Ovary (tissue), 9 donors: Measurements from ENCODE around the gene BMPR2. TPM values are rescaled to one million over a fixed set of nuclear protein-coding genes. Genes with fewer than 3 reads are reported as not detected.
"Not testable (repeated sequence)": the region's sequence is repeated elsewhere in the genome, so short reads cannot be mapped to it uniquely, and the experiment has no call there.

Experiments
- DNase-seq, 5 donors: peaks; one replicate each; pipeline ENCODE4 v3.0.0-alpha.2; 2019 to 2020
- H3K27ac ChIP-seq, 2 donors: fragments of 200-600 bp; one replicate each; pipeline versions ENCODE4 v1.5.1 to v1.8.0; 2019 to 2022
- H3K27me3 ChIP-seq: fragments of 200-600 bp; one replicate; pipeline ENCODE4 v1.8.0; 2022
- H3K36me3 ChIP-seq: fragments of 200-600 bp; sonication (generic); one replicate; pipeline ENCODE4 v1.5.1; 2019
- H3K4me1 ChIP-seq: one replicate; pipeline ENCODE4 v1.8.1; 2013; ENCODE audit warnings: mild to moderate bottlenecking, moderate library complexity; ENCODE audit not compliant: insufficient read depth
- H3K4me3 ChIP-seq: fragments of 200-600 bp; sonication (generic); one replicate; pipeline ENCODE4 v1.5.1; 2017
- H3K9me3 ChIP-seq, 2 donors: fragments of 200-600 bp in 1 of 2; sonication (generic) in 1 of 2; one replicate each; pipeline versions ENCODE4 v1.5.1 to v1.8.1; 2013 to 2019; ENCODE audit warnings: mild to moderate bottlenecking in 1 of 2, moderate library complexity in 1 of 2
- CTCF ChIP-seq, 3 donors: fragments of 450-650 bp in 2 of 3; fragments of 200-600 bp in 1 of 3; IDR thresholded peaks; one replicate each; pipeline versions ENCODE4 v1.5.1 to v1.8.0; 2016 to 2022; ENCODE audit warnings: antibody characterized with exemption in 3 of 3, mild to moderate bottlenecking in 1 of 3
- EP300 ChIP-seq: sonication (generic); formaldehyde crosslinking; IDR thresholded peaks from one replicate; pipeline ENCODE4 v1.6.1; 2017; ENCODE audit warnings: antibody characterized with exemption
- POLR2A ChIP-seq: fragments of 450-650 bp; IDR thresholded peaks from one replicate; pipeline ENCODE4 v1.6.1; 2017; ENCODE audit warnings: antibody characterized with exemption, mild to moderate bottlenecking, moderate library complexity
- WGBS, 3 donors: extraction: QIAGEN DNeasy Blood & Tissue Kit in 1 of 3; methylation state at CpG; one replicate each; pipeline versions ENCODE4 v1.1.5 to v1.1.7; 2013 to 2017; 5-methylcytosine and 5-hydroxymethylcytosine counted together
- intact Hi-C, 4 donors: fragments of 100-400 bp; cut with DNase I; formaldehyde crosslinking; loops; one replicate each; pipeline versions ENCODE4 v1.11.0 to v1.15.1; 2022 to 2023
- polyA plus RNA-seq, 2 donors: library from polyadenylated mRNA; stranded (reverse); fragments of 200-250 nt in 1 of 2; fragments of 350-450 nt in 1 of 2; fragmentation: Illumina TruSeq in 1 of 2; extraction: RNeasy Lipid Tissue Mini Kit (QIAGEN cat#74804) in 1 of 2; gene quantifications; one replicate each; pipeline ENCODE4 v1.2.3, GENCODE V29; 2013 to 2014
- total RNA-seq, 7 donors: library from RNA; depleted of rRNA in 2 of 7; stranded (reverse); fragments of >200 nt in 2 of 7; fragmentation: NEBNext Ultra II Directional in 3 of 7; extraction: Animal tissue kit (Norgen Biotek cat#: 25700) in 3 of 7; gene quantifications; one replicate each; pipeline versions ENCODE4 v1.1.0 to v1.2.4, GENCODE V29; 2016 to 2023
- donor health status: DM: no; HTN: no; CAD: no; lungs with moderate emphysema.
- donor health status: DM: no; HTN: no; CAD: no.
- donor health status: Bipolar disorder and iron deficiency.
- donor health status: DM: yes; HTN: yes; CAD: no.
- donor health status: DM: no; HTN: no; CAD: no.
- donor health status: DM: yes; HTN: yes; CAD: no.

Gene BMPR2
- total and polyA plus RNA-seq, 9 donors = 14.5 to 55.5 (median 45.1) TPM

GRCh38 chr2:202494300-202495229 lies 118.4 kb downstream of the BMPR2 start:
- TF ChIP-seq EP300 (no peak), CTCF (IDR thresholded peaks at IDR 0.05) (no peak), POLR2A (no peak)
- no peaks in the 10 kb centered on the region for H3K9me3 ChIP-seq
- H3K36me3 ChIP-seq = no peaks in the 10 kb centered on the region
- H3K4me1 ChIP-seq = peaks cover 5% of the 10 kb centered on the region
- DNase-seq = no peak
- no peaks in the 10 kb centered on the region for H3K27me3 ChIP-seq
- intact Hi-C loops = no loop called here
- H3K27ac ChIP-seq = no peak overlapping the region
- no peak overlapping the region for H3K4me3 ChIP-seq
- WGBS, 3 donors = 75 to 80% (median 79%) methylated on average over 13 of the region's 13 CpGs

- Histone ChIP-seq H3K9me3 (no peaks in the 10 kb centered on the region), H3K27ac (no peak overlapping the region), H3K36me3 (no peaks in the 10 kb centered on the region), H3K27me3 (no peaks in the 10 kb centered on the region), H3K4me1 (peaks cover 3% of the 10 kb centered on the region), H3K4me3 (no peak overlapping the region)
- TF ChIP-seq EP300 (no peak), POLR2A (no peak), CTCF (IDR thresholded peaks at IDR 0.05) (no peak)
- 94 to 96% (median 95%) methylated on average over 23 of the region's 23 CpGs for WGBS, 3 donors
- DNase-seq = no peak
- intact Hi-C loops = no loop called here
Observed at GRCh38 chr2:202495230-202495604, 119.1 kb downstream of the BMPR2 start.

GRCh38 chr2:202496835-202497472 lies 120.8 kb downstream of the BMPR2 start:
- H3K9me3 ChIP-seq, H3K4me1 ChIP-seq, H3K36me3 ChIP-seq, H3K27ac ChIP-seq, DNase-seq, H3K4me3 ChIP-seq, H3K27me3 ChIP-seq, intact Hi-C loops: not testable (repeated sequence)
- 93 to 98% (median 96%) methylated on average over 32 to 38 of the region's 38 CpGs for WGBS, 3 donors

GRCh38 chr2:202497473-202497866 lies 121.3 kb downstream of the BMPR2 start:
- H3K27ac ChIP-seq, intact Hi-C loops, H3K9me3 ChIP-seq, H3K4me3 ChIP-seq, H3K36me3 ChIP-seq, DNase-seq, H3K4me1 ChIP-seq, H3K27me3 ChIP-seq: not testable (repeated sequence)
- 94 to 96% (median 95%) methylated on average over 7 of the region's 7 CpGs for WGBS, 3 donors

GRCh38 chr2:202499841-202500240 lies 123.7 kb downstream of the BMPR2 start:
- H3K27ac ChIP-seq, H3K36me3 ChIP-seq, DNase-seq, H3K9me3 ChIP-seq, intact Hi-C loops, H3K4me1 ChIP-seq, H3K4me3 ChIP-seq, H3K27me3 ChIP-seq: not testable (repeated sequence)
- WGBS, 3 donors = 90 to 95% (median 92%) methylated on average over 7 of the region's 7 CpGs

GRCh38 chr2:202503276-202503675 lies 127.1 kb downstream of the BMPR2 start:
- H3K27ac ChIP-seq, H3K27me3 ChIP-seq, DNase-seq, H3K4me3 ChIP-seq, intact Hi-C loops, H3K4me1 ChIP-seq, H3K9me3 ChIP-seq, H3K36me3 ChIP-seq: not testable (repeated sequence)
- whole genome bisulfite sequencing, 3 donors = 93 to 99% (median 97%) methylated on average over 18 to 21 of the region's 21 CpGs
